H1 (cell line): ENCODE data around the gene TFDP1. TPM values are rescaled to one million over a fixed set of nuclear protein-coding genes. Genes with fewer than 3 reads are reported as not detected.

Experiments
- CTCF ChIA-PET: fragments of 300-600 bp; sonication (Branson Sonifier 250); formaldehyde crosslinking; loops from one replicate; lab custom pipeline; 2021; ENCODE audit not compliant: partially characterized antibody; lab: Charles Lee
- POLR2A ChIA-PET: fragments of 300-600 bp; sonication (Branson Sonifier 250); formaldehyde crosslinking; loops from one replicate; lab custom pipeline; 2021; ENCODE audit warnings: inconsistent platforms; ENCODE audit not compliant: partially characterized antibody; lab: Charles Lee
- DNase-seq, 2 experiments: peaks; one replicate each; pipeline versions ENCODE4 v3.0.0 to v3.0.0-alpha.2; 2010 to 2022; ENCODE audit warnings: low spot score in 2 of 2, low read depth in 1 of 2, mixed read lengths in 1 of 2
- FAIRE-seq: peaks from 2 replicates; lab custom pipeline; 2011; peaks lifted over from hg19 to GRCh38; lab: Jason Lieb, UNC
- H2AFZ ChIP-seq: 2 replicates; pipeline ENCODE4 v1.8.1; 2012; ENCODE audit warnings: low read length, inconsistent platforms
- H2AK5ac ChIP-seq: 2 replicates; pipeline ENCODE4 v1.6.1; 2013; ENCODE audit warnings: low read depth, low read length
- H2BK120ac ChIP-seq: replicated peaks from 2 replicates; pipeline ENCODE3; 2013; ENCODE audit warnings: low read depth, low read length, inconsistent platforms
- H2BK12ac ChIP-seq: 2 replicates; pipeline ENCODE4 v1.6.1; 2013; ENCODE audit warnings: low read depth, low read length
- H2BK15ac ChIP-seq: 2 replicates; pipeline ENCODE4 v1.6.1; 2013; ENCODE audit warnings: low read length
- H2BK20ac ChIP-seq: 2 replicates; pipeline ENCODE4 v1.6.1; 2013; ENCODE audit warnings: low read length
- H2BK5ac ChIP-seq: 2 replicates; pipeline ENCODE4 v1.6.1; 2013; ENCODE audit warnings: low read depth, low read length
- H3K14ac ChIP-seq: 2 replicates; pipeline ENCODE4 v1.6.1; 2013; ENCODE audit warnings: inconsistent platforms; ENCODE audit not compliant: insufficient read length
- H3K18ac ChIP-seq: 2 replicates; pipeline ENCODE4 v1.6.1; 2013; ENCODE audit warnings: low read length; ENCODE audit errors: extremely low read depth
- H3K23ac ChIP-seq: 2 replicates; pipeline ENCODE4 v1.6.1; 2013; ENCODE audit warnings: inconsistent platforms; ENCODE audit not compliant: insufficient read length
- H3K23me2 ChIP-seq: 2 replicates; pipeline ENCODE4 v1.6.1; 2013; ENCODE audit warnings: low read depth, low read length
- H3K27ac ChIP-seq: 2 replicates; pipeline ENCODE4 v1.6.1; 2011; ENCODE audit warnings: low read depth, low read length, inconsistent platforms
- H3K27me3 ChIP-seq, 4 experiments: replicated peaks in 1 of 4; 1 replicate in 1 of 4; 2 replicates in 3 of 4; pipeline versions ENCODE4 v1.6.1 to v1.8.1; 2011 to 2013; ENCODE audit warnings: low read length in 3 of 4, mild to moderate bottlenecking in 3 of 4, inconsistent platforms in 2 of 4, mixed read lengths in 2 of 4, moderate library complexity in 1 of 4; ENCODE audit not compliant: control insufficient read depth in 3 of 4, insufficient read depth in 3 of 4; ENCODE audit errors: extremely low read depth in 1 of 4
- H3K36me3 ChIP-seq, 4 experiments: 2 replicates each; pipeline versions ENCODE4 v1.6.1 to v1.8.1; 2011 to 2013; ENCODE audit warnings: mild to moderate bottlenecking in 4 of 4, low read length in 3 of 4, moderate library complexity in 2 of 4, control low read depth in 1 of 4, inconsistent platforms in 1 of 4; ENCODE audit not compliant: insufficient read depth in 4 of 4, control insufficient read depth in 2 of 4
- H3K4ac ChIP-seq: replicated peaks from 2 replicates; pipeline ENCODE3; 2013; ENCODE audit warnings: low read length, low read depth, mixed read lengths, inconsistent platforms; ENCODE audit not compliant: insufficient read length
- H3K4me1 ChIP-seq, 4 experiments: replicated peaks in 1 of 4; 1 replicate in 1 of 4; 2 replicates in 3 of 4; pipeline versions ENCODE4 v1.6.1 to v1.8.1; 2011 to 2013; ENCODE audit warnings: low read length in 3 of 4, inconsistent platforms in 2 of 4, mixed read lengths in 1 of 4; ENCODE audit not compliant: insufficient read depth in 4 of 4, control insufficient read depth in 3 of 4
- H3K4me2 ChIP-seq, 2 experiments: 2 replicates each; pipeline versions ENCODE4 v1.6.1 to v1.8.1; 2011 to 2013; ENCODE audit warnings: low read depth in 2 of 2, low read length in 2 of 2, control low read depth in 1 of 2, inconsistent platforms in 1 of 2, mild to moderate bottlenecking in 1 of 2; ENCODE audit not compliant: insufficient read depth in 1 of 2
- H3K4me3 ChIP-seq, 4 experiments: fragments of 200-600, 300-600 bp in 1 of 4; sonication (generic), shearing (Covaris generic), sonication (Bioruptor Twin) in 1 of 4; 2 replicates each; pipeline versions ENCODE4 v1.5.1 to v1.8.1; 2011 to 2016; ENCODE audit warnings: low read length in 4 of 4, low read depth in 3 of 4, control low read depth in 2 of 4, inconsistent platforms in 2 of 4, mild to moderate bottlenecking in 2 of 4, mixed read lengths in 1 of 4, moderate library complexity in 1 of 4; ENCODE audit not compliant: insufficient read depth in 2 of 4; ENCODE audit errors: extremely low read depth in 1 of 4
- H3K56ac ChIP-seq: replicated peaks from 2 replicates; pipeline ENCODE3; 2013; ENCODE audit warnings: low read depth, mild to moderate bottlenecking, mixed read lengths, low read length, inconsistent platforms; ENCODE audit not compliant: insufficient read length
- H3K79me1 ChIP-seq: 2 replicates; pipeline ENCODE4 v1.6.1; 2013; ENCODE audit warnings: low read depth, low read length, control low read depth
- H3K79me2 ChIP-seq, 2 experiments: 2 replicates each; pipeline versions ENCODE4 v1.6.1 to v1.8.1; 2012 to 2013; ENCODE audit warnings: low read length in 2 of 2, mild to moderate bottlenecking in 2 of 2, inconsistent platforms in 1 of 2; ENCODE audit not compliant: insufficient read depth in 2 of 2, control insufficient read depth in 1 of 2
- H3K9ac ChIP-seq, 4 experiments: replicated peaks in 1 of 4; 1 replicate in 1 of 4; 2 replicates in 3 of 4; pipeline versions ENCODE4 v1.6.1 to v1.8.1; 2011 to 2013; ENCODE audit warnings: low read depth in 3 of 4, low read length in 3 of 4, control low read depth in 2 of 4, mild to moderate bottlenecking in 2 of 4, moderate library complexity in 2 of 4, inconsistent platforms in 1 of 4; ENCODE audit errors: extremely low read depth in 1 of 4
- H3K9me3 ChIP-seq, 2 experiments: 2 replicates each; pipeline versions ENCODE4 v1.6.1 to v1.8.1; 2012 to 2013; ENCODE audit warnings: mild to moderate bottlenecking in 2 of 2, moderate library complexity in 2 of 2, control low read depth in 1 of 2, inconsistent platforms in 1 of 2, low read depth in 1 of 2, low read length in 1 of 2, mixed read lengths in 1 of 2; ENCODE audit not compliant: insufficient read depth in 2 of 2
- H4K20me1 ChIP-seq, 2 experiments: replicated peaks in 1 of 2; 2 replicates each; pipeline versions ENCODE3 to v1.8.1; 2011 to 2013; ENCODE audit warnings: inconsistent platforms in 2 of 2, low read length in 2 of 2, mild to moderate bottlenecking in 1 of 2; ENCODE audit not compliant: insufficient read depth in 2 of 2, control insufficient read depth in 1 of 2
- H4K5ac ChIP-seq: 2 replicates; pipeline ENCODE4 v1.6.1; 2013; ENCODE audit warnings: low read length, low read depth, mixed read lengths, inconsistent platforms; ENCODE audit not compliant: insufficient read length
- H4K8ac ChIP-seq: 2 replicates; pipeline ENCODE4 v1.8.0; 2013; ENCODE audit warnings: mild to moderate bottlenecking, moderate library complexity, low read length, inconsistent platforms; ENCODE audit not compliant: insufficient read depth; ENCODE audit errors: extremely low read depth
- H4K91ac ChIP-seq: replicated peaks from 2 replicates; pipeline ENCODE3; 2013; ENCODE audit warnings: low read length, mixed read lengths, inconsistent platforms; ENCODE audit not compliant: insufficient read length
- CTCF ChIP-seq, 3 experiments: IDR thresholded peaks; 1 replicate in 2 of 3; 2 replicates in 1 of 3; pipeline versions ENCODE4 v1.5.1 to v1.6.1; 2011; ENCODE audit warnings: low read length in 3 of 3, mild to moderate bottlenecking in 3 of 3, inconsistent platforms in 2 of 3, low read depth in 1 of 3, moderate library complexity in 1 of 3; ENCODE audit not compliant: insufficient read depth in 1 of 3; ENCODE audit errors: control extremely low read depth in 1 of 3
- EP300 ChIP-seq, 2 experiments: IDR thresholded peaks; 1 replicate in 1 of 2; 2 replicates in 1 of 2; pipeline ENCODE4 v1.6.1; 2011 to 2012; ENCODE audit warnings: low read depth in 2 of 2, low read length in 2 of 2, mild to moderate bottlenecking in 2 of 2, borderline replicate concordance in 1 of 2, inconsistent platforms in 1 of 2, moderate library complexity in 1 of 2
- HDAC6 ChIP-seq: IDR thresholded peaks from one replicate; pipeline ENCODE4 v1.7.1; 2012; ENCODE audit warnings: low read depth, mild to moderate bottlenecking, inconsistent platforms, low read length, moderate library complexity
- NANOG ChIP-seq: IDR thresholded peaks from 2 replicates; pipeline ENCODE4 v1.6.1; 2011; ENCODE audit warnings: low read length, low read depth, mild to moderate bottlenecking, inconsistent platforms; ENCODE audit not compliant: insufficient read depth, poor library complexity, severe bottlenecking
- POU5F1 ChIP-seq: IDR thresholded peaks from 2 replicates; pipeline ENCODE4 v1.6.1; 2011; ENCODE audit warnings: low read depth, mild to moderate bottlenecking, low read length, moderate library complexity
- RNF2 ChIP-seq: fragments of 200-900, 300-1000 bp; sonication (generic); IDR thresholded peaks from 2 replicates; pipeline ENCODE4 v1.7.1; 2016; ENCODE audit warnings: borderline replicate concordance, low read depth, mild to moderate bottlenecking, antibody characterized with exemption, low read length; ENCODE audit not compliant: poor library complexity, severe bottlenecking; ENCODE audit errors: missing control alignments
- WGBS, 2 experiments: shearing (Covaris generic) in 1 of 2; methylation state at CpG; one replicate each; pipeline versions ENCODE4 v1.1.6 to v1.1.7; 2013 to 2015; ENCODE audit warnings: low lambda C conversion rate in 2 of 2, mixed read lengths in 2 of 2, inconsistent platforms in 1 of 2, low coverage in 1 of 2, missing lambda C conversion rate in 1 of 2; ENCODE audit not compliant: insufficient replicate concordance in 2 of 2, insufficient coverage in 1 of 2, insufficient read length in 1 of 2; ENCODE audit errors: extremely low coverage in 1 of 2, missing lambda C conversion rate in 1 of 2; 5-methylcytosine and 5-hydroxymethylcytosine counted together
- polyA plus RNA-seq, 7 experiments: library from polyadenylated mRNA; depleted of rRNA in 3 of 7; stranded (reverse) in 5 of 7; unstranded in 2 of 7; fragments of >200 nt in 5 of 7; fragments of 200-250 nt in 2 of 7; gene quantifications; 1 replicate in 5 of 7; 2 replicates in 1 of 7; 4 replicates in 1 of 7; pipeline versions ENCODE4 v1.2.1 to v1.2.3, GENCODE V29; 2011 to 2013; ENCODE audit warnings: missing spikeins in 2 of 7, mixed read lengths in 2 of 7
- total RNA-seq: library from RNA; stranded (reverse); fragmentation: NEBNext Ultra II Directional; extraction: Animal tissue kit (Norgen Biotek cat#: 25700); gene quantifications from 2 replicates; pipeline ENCODE4 v1.2.1, GENCODE V29; 2021

TFDP1 gene
- total and polyA plus RNA-seq, 2 of the 8 experiments (the other 6 are each of a cell fraction or from before 2014, with no cell fraction given), result 43.6 to 81.9 TPM

- Histone ChIP-seq H2BK120ac (no peak overlapping the region), H3K9ac (no peak overlapping the region), H2BK20ac (no peak overlapping the region), H3K4me1 (peaks cover 0 to 3% (median 0%) of the 10 kb centered on the region in 4 experiments; a peak in 1 of 7 replicates), H3K27me3 (no peaks in the 10 kb centered on the region), H4K91ac (no peak overlapping the region), H3K4me3 (no peak overlapping the region), H3K4ac (no peak overlapping the region), H3K18ac (no peak overlapping the region), H2AFZ (no peak overlapping the region), H3K4me2 (no peak overlapping the region), H3K14ac (no peak overlapping the region), H3K56ac (no peak overlapping the region), H3K27ac (no peak overlapping the region), H2BK15ac (no peak overlapping the region), H3K36me3 (peaks cover 0 to 2% (median 0%) of the 10 kb centered on the region in 4 experiments; a peak in 1 of 8 replicates), H2BK5ac (no peak overlapping the region), H4K8ac (0 out of 2 replicates have a peak overlapping the region, but pooled peaks have one; percentile 36), H3K23ac (no peak overlapping the region), H3K79me1 (peaks cover 10% of the 10 kb centered on the region), H3K23me2 (no peaks in the 10 kb centered on the region), H4K20me1 (peaks cover 0 to 12% of the 10 kb centered on the region in 2 experiments), H3K9me3 (no peaks in the 10 kb centered on the region), H3K79me2 (peaks cover 0 to 9% of the 10 kb centered on the region in 2 experiments; a peak in 1 of 4 replicates), H2AK5ac (no peak overlapping the region), H4K5ac (no peak overlapping the region), H2BK12ac (no peak overlapping the region)
- DNase-seq, result peak in 1 of 2 experiments; percentile 43
- TF ChIP-seq RNF2 (no peak), HDAC6 (no peak), CTCF (IDR thresholded peaks at IDR 0.05; ENCODE audit: control extremely low read depth in 1 of 3, insufficient read depth in 1 of 3, low read depth in 1 of 3, low read length in 3 of 3) (no peak), POU5F1 (no peak), EP300 (IDR thresholded peaks at IDR 0.05; ENCODE audit: borderline replicate concordance in 1 of 2, low read depth in 2 of 2, low read length in 2 of 2) (no peak), NANOG (no peak)
- FAIRE-seq, result no peak
- POLR2A ChIA-PET, result interaction anchor here (0.8 to 2.0 kb wide), 2 partner anchors 12 to 53 kb away, joined by 3 to 7 read pairs; no protein-coding TSS in a partner anchor
- CTCF ChIA-PET, result interaction anchor here (1.2 to 1.9 kb wide), 6 partner anchors 13 to 506 kb away, joined by 3 to 9 read pairs (median 3); no protein-coding TSS in a partner anchor
- WGBS, 2 experiments, result 89% methylated on average over 25 of the region's 25 CpGs; no CpG with 5 or more reads in 1 of the 2 experiments
Measured at GRCh38 chr13:113548778-113549621, 35.6 kb upstream of the TFDP1 start.
